ENCODE results near the gene MSH5.

GRCh38 chr6:31733734-31734133, 6.1 kb upstream of the MSH5 start:
- TF ChIP-seq CTCF (conservative IDR thresholded peaks at IDR 0.05) (no peak), ZFX (IDR thresholded peaks at IDR 0.05) (no peak)

All from C4-2B (cell line).